Limb (tissue), 2 donors: ENCODE measurements around the gene SGSM2.
A peak's percentile ranks its signal among the peaks of the same experiment; 100 is the strongest.

Source experiments
- DNase-seq, 2 donors: peaks; one replicate each; pipeline ENCODE4 v3.0.0-alpha.2; 2016; ENCODE audit errors: extremely low spot score in 2 of 2

The SGSM2 gene

GRCh38 chr17:2397247-2398171, 60.2 kb downstream of the SGSM2 start:
- no peak for DNase-seq

- no peak for DNase-seq
Observed at GRCh38 chr17:2398182-2398581, 60.9 kb downstream of the SGSM2 start.

DNA sequence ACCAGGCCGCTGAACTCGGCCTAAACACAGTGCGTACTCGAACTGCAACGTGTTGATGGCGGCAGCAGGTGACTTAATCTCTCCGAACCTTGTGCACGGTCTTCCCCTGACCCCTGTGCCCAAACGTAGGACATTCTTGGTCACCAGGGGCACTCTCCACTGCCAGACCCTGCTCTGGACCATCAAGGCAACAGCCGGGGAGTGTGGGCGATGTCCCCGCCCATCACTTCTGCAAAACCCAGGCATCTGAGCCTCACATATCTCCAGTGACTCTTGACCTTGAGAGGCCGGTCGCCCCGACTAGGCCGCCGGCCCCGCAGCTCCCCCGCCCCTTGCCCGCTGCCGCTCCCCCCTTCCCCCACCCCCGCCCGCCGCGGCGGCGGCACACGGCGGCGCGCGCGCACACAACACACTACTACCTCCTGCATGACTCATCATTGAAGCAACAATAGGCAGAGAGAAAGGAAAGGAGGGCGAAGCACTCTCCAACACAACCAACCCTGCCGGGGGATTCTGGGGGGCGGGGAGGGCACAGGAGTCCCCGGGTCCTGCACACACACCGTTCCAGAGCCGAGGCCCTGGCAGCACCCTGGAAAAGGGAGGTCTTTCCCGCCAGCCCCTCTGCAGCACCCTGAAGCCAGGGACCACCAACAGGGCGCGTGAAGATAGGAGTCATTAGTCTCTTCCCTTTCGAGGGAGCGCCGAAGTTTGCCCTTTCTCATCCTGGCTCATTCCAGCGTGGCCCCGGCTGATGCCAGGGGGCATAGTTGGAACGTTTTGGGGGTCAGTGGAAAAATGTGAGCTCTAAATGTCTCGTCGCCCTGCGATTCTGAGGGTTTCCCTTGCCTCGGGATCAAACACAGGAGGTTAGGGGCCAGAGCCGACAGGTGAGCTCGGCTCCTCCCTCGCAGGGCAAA, 61.6 kb downstream of the SGSM2 start:
- DNase-seq = peak in 1 of 2 donors; percentile 77

DNA sequence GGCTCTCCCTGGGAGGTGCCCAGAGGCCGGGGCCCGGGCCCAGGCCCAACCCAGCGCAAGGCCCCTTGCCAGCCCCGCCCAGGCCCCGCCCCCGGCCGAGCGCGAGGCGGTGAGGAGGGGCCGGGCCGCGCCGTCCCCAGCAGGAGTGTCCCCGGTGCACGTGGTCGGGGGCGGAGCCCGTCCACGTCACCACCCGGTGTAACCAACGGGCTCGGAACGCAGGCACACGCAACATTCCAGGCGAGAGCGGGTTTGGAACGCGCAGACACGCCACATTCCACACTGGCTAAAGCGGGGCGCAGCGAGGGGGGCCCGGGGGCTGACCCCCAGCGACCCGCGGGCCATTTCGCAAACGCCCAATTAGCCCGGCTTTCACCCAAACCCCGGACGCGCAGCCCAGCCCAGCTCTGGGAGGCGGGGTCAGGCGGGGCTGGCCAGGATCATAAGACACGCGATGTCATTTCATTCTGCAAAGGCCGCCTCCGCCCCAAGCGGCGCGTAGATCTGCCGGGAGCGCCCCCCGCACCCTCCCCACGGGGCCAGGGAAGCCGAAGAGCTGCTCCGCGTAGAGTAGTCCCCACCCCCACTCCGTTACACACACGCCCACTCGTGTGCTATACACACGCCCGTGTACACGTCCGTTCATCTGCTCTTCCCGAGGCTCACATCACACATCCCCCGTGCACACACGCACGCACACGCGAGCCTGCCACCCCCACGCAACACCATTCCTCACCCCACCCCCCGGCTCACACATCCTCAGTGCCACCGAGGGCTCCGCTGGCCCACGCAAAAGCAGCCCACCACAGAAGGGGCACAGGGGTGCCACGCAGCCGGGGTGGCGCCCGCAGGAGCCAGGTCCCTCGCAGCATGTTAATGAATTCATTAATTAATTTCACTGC, 62.5 kb downstream of the SGSM2 start:
- DNase-seq = peak; percentile 90 to 97

DNA sequence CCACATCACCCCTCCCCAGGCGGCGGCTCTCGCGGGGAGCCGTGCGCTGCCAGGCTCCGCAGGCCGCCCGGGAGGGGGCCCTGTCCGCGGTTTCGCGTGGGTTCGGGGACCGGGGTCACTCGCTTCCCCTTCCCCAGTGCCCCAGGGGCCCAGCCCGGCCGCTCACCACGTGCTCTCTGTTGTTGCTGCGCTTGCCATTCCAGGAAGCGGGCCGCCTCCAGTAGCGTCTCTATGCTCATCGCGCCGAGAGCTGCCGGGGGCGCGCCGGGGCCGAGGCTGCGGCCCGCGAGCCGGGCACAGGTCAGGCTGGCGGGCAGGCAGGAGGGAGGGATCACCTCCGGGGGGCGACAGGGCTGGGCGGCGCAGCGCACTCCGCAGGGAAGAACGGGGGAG, 63.2 kb downstream of the SGSM2 start:
- DNase-seq = peak in 1 of 2 donors; percentile 74

DNA sequence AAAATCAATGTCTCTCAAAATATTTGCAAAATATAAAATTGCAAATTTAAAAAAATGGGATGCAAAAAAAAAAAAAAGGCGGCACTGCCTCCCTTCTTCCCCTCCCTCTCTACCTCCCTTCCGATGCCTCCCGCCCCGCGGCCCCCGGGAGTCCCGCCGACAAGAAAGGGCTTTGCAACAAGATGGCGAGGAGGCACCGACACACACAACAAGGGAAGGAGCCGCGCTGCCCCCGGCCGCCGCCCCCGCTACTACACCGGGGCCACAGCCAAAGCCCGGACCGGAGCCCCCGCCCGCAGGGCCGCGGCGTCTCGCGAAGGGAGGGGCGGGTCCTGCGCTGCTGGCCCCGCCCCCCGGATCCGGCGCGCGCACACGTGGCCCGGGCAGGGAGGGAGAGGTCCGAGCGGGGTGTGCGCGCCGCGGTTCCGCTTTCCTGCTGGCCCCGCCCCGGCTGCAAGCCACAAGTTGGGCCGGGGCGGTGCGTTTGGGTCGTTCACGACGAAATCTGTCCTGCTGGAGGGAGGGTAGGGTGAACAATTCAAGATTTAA, 63.6 kb downstream of the SGSM2 start, which contains the start of gene MNT:
MNT (minus strand) TSS at position 184 of the 549 bp plus-strand sequence. CDS start 348 bp downstream, outside the sequence.
- DNase-seq = peak; percentile 94 to 98

DNA sequence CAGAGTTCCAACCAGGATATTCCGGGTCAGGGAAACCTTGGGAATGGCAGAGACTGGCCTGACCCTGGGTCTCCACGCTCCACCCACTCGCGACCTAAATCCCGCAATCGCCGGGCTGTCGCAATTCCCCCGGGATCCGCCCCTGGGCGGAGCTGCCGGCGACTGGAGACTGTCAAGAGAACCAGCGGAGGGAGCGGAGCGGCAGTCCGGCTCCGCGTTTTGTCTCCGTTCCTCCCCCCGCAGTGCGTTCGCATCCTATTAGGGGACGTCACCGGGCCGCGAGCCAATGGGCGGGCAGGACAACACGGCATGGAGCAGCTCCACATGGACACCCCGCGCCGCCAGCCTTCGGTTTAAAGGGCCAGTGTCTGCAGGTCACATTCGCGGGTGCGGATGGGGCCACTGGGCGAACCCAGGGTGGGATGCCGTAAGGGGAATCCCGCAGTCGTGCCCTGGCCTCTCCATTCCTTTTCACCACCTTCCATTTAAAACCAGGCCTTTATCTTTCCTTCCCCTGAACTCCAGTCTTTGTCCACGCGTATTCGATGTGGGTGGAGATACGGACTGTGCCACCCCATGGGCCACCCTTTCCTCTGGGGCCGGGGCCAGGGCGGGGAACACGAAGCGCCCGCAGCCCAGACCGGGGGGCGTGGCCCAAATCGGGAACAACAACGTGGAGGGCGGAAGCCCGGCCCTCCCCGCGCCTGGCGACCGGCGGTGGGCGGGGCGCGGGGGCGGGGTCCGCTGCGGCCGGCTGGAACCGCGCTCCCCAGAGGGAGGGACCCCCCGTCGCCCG, 64.3 kb downstream of the SGSM2 start:
- DNase-seq = peak; percentile 99 to 100

GRCh38 chr17:2402544-2402943, 65.2 kb downstream of the SGSM2 start:
- no peak for DNase-seq

- no peak for DNase-seq
Observed at GRCh38 chr17:2403044-2403443, 65.7 kb downstream of the SGSM2 start.

DNA sequence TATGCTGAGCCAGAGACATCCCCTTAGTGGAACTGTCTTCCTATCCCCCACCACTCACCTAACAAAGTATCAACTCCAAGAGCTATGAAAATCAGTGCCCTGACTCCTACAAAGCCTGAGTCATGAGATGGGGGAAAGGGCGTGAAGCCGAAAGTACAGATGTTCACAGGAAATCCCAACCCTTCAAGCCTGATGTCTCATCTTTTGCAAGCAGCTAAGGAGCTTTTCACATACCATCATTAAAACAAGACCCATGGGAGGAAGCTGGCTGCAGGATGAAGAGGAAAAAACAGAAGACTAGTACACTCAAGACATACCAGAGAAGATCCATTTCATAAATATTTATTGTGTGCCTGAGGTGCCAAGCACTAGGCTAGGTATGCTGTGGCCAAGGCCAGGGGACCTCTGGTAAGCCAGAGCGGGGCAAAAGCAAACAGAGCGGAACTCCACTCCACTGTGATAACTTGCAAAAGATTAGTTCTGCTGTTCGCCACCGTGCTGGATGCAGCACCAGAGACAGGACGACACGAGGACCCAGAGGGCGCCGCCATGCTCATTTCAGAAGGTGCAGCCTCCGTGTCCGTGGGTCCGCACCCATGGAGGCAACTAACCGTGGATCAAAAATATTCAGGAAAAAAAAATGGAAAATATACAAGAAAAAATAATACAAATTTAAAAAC, 68.1 kb downstream of the SGSM2 start:
- DNase-seq = no peak

GRCh38 chr17:2406271-2406902, 69.1 kb downstream of the SGSM2 start:
- DNase-seq = no peak

DNA sequence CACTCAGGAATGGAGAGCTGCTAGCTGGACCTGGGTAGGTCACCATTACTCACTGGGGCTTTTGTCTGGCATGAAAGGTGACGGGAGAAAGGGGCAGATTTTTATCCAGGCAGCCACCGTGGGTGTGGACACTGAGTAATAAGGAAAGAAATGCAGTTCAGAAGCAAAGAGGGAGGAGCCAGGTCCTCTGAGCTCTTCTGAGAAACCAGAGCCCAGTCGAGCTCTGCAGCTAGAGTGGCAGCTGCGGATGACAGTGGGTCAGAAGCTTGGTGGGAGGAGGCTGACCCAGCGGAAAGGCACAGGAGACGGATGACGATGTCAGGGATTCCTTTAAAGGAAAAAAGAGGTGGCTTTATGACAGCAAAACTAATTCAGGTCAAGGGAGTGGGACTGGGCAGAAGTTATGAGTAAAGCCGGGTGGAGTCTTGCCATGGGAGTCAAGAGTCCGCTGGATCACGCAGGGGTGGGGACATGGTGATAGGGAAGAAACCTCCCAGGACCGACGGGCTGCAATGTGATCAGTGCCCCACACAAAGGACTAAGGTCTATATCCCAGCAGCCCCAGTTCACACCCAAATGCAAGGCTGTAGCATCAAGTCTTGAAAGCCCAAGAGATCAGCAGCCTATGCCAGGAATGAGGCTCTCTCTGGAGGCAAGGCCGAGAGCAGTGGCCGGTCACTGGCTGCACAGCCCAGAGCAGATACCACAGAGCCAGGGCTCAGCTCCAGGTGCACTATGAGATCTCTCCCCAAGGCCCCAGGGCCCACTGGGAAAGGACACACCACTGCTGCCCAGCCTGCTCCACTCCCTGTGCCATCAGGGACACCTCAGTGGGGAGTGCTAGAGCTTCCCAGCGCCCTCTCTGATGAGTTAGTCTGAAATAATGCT, 69.8 kb downstream of the SGSM2 start:
- DNase-seq = no peak

GRCh38 chr17:2410951-2411350, 73.7 kb downstream of the SGSM2 start:
- DNase-seq = no peak

- no peak for DNase-seq
Observed at GRCh38 chr17:2412561-2413021, 75.3 kb downstream of the SGSM2 start.

- DNase-seq = no peak
Observed at GRCh38 chr17:2414446-2415064, 77.3 kb downstream of the SGSM2 start.

DNA sequence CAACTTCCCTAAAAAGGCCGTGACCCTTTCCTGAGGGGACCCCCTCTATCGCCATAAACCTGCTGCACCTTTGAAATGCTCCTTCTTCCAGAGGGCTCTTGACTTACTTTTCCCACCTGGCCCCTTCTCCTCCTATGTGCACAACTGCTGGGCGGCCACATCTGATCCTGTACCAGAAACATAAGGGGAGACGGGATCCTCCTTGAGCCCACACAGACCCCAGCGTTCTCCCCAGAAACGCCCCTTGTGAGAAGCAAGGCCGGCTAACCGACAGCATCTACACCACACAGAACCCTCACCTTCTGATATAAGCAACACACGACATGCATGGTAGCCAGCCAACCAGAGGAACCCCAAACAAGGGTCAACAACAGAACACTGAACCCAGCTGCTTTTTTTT, 77.8 kb downstream of the SGSM2 start:
- no peak for DNase-seq

DNA sequence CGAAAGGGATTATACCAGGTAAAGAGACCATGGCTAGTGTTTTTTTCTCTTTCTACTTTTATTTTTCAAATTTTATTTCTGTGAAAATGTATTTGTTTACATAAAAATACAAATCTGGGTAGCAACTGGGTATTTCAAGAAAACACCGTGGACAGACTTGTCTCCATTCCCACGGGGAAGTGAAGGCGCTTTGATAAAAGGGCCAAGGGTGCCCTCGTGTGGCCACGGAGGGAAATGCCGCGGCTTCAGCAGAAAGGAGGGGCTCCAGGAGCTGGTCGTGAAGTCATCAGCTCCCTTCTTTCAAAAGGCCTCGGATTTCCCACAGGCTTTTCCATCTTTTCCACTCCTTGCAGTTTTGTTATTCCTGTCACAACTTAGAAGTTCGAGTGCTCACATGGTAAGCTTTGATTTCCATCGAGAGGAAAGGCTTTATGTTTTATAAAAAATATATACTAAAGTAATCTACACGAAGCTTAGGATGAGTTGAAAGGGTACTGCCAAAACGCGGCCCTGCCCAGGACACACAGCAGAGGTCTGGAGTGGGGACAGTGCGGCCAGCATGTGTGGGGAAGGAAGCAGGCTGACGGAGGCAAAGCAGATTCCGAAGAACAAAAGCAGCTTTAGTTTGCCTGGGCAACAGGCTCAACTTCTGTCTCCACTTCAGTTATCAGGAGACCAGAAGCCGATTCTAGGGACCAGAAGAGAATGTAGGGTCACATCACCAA, 78.9 kb downstream of the SGSM2 start:
- DNase-seq = peak; percentile 92 to 96
